Activated CD4-positive, CD25-positive, alpha-beta regulatory T cell treated with anti-CD3 and anti-CD28 coated beads, Interleukin-2, amount 50 U/mL, for 24 hours (primary cell): ENCODE data around the gene PPM1A.
A peak's percentile ranks its signal among the peaks of the same experiment; 100 is the strongest.

Experiments used
- ATAC-seq, 2 donors: fragments of 150-1000 bp; cut with Tn5 transposase; one replicate each; pipeline ENCODE4 v1.10.0; 2021; ENCODE audit warnings: mild to moderate bottlenecking in 1 of 2, moderate library complexity in 1 of 2

PPM1A gene

DNA sequence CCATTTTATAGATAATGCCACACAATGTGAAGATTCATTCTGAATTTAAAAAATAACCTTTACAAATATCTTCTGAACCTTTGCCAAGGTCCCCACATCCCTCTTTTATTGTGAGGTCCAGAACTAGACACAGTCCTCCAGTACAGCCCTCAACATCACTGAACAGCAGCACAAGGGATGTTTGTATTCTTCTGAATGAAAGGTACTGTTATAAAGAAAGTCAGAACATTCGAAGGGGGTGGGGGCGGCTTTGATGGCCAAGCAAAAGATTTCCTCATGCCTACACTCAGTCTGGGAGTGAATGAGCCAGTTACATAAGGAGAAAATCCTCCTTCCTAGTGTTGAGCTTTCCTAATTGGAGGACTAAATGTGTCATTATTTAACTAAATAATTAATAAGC is 77.3 kb downstream of the PPM1A start:
- no peak for ATAC-seq

DNA sequence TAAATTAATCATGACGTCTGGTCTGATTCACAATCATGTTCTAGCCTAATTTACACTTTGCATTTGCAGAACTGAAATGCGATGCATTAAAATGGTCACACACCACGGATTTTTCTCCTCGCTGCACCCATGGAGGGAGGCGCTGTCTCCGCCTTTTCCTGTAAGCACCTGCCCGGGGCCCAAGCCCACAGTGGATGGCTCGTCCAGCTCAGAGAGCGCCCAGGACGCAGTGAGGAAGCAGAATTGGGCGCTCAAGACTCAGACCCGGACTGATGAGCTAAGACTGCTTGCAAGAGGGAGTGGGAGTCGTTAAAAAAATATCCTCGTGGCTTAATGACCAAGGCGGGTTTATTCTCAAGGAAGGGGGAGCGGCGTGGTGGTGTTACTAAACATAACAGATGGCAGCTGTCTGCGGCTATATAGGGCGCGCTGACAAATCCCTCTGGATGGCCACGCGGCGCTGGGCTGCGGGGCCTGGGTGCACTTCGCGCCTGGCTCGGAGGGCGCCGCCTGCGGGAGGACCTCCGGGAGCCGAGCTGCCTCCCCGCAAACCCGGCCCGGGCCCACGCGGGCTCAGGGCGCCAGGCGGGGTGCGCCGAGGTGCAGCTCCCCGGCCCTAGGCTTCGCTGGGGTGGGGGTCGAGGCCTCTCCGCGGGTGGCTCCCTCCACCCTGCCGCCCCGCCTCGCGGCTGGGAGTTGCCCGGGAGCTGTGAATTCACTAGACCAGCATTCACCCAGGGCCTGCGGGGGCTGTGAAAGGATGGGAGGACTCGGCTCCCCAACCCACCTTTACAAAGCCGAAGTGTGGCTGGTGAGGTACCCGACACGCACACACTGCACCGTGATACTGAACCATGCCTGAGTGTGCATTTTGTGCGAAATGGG is 78.7 kb downstream of the PPM1A start:
- peak; percentile 9 to 17 for ATAC-seq

DNA sequence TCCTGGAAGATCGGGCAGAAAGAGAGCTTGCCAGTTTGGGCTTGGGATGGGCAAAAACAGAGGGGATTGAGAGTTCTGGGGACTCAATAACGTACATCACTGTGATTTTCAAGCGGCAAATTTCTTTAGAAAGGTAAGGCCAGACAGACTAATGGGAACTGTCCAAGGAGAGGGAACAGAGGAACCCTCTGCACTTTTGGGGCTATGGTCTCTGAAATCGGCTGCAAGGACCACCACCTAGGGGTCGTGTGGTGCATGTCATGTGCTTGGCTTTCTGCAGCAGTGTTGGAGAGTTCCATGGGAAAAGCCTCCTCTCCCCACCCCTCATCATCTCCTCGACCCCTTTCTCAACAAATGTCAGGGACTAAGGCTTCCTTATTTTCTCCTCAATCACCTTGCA is 79.6 kb downstream of the PPM1A start:
- ATAC-seq: no peak

DNA sequence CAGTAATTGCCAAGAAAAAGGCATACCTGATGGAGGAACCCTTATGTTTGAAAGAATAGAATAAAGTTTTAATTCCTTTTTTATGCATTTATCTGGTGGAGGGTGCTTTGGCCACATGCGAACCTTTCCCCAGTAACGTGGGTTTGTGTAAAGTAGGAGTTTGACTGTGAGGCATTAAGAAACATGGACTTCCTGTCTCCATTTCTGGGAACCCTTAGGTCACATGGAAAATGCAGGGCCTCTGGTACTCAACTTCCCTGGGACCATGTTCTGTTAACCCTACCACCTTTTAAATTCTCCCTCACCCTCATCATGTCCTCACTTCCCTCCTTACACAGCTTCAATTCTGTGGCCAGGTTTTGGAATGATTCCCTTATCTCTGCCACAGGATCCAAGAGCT is 80.3 kb downstream of the PPM1A start:
- no peak for ATAC-seq

DNA sequence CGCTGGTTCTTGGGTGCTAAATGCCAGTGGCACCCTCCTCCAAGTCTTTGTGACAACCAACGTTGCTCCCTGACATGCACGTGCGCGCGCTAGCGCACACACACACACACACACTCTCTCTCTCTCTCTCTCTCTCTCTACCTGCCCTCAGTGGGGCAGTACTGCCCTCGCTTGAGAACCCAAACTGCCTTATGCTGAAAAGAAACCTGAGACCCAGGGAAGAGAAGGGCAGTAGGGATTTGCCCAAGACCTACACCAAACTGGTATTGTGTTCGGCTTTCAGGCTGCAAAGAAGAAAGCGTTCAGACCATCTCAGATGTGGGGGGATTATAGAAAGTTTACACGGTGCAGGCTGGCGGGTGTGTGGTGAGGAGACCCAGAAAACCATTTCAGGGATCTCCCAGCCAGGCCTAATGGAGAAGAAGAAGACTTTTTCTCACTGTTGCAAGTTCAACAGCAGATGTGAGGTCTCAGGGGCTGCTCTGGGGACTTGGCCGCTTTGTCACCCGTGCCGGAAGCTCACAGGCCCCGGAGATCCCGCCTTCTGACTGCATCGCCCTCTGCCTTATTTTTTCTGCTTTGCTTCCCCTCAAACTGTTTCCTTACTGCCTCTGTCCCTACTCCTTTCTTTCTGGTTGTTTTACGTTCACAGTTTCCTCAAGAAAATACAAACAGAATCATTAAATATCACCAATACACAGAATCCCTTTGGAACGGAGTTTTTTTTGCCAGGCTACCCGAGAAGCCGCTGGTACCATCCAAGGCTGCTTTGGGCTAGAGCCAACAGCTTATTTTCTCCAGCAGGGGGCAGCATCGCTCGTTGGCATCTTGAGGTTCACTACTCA is 82.4 kb downstream of the PPM1A start:
- ATAC-seq: peak; percentile 82 to 84

DNA sequence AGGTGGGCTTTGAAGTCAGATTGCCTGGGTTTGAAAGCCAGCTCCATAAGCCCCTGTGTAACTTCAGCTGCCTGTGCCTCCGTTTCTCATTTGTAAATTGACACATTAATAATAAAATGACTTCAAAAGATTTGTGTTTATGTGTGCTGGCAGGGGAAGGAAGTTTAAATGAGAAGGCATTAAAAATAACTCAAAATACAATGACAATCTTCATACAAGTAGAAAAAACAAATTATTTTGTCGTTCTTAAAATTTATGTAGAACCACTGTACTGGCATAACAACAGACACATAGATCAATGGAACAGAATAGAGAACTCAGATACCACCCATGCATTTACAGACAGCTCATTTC is 83.0 kb downstream of the PPM1A start:
- ATAC-seq: no peak

DNA sequence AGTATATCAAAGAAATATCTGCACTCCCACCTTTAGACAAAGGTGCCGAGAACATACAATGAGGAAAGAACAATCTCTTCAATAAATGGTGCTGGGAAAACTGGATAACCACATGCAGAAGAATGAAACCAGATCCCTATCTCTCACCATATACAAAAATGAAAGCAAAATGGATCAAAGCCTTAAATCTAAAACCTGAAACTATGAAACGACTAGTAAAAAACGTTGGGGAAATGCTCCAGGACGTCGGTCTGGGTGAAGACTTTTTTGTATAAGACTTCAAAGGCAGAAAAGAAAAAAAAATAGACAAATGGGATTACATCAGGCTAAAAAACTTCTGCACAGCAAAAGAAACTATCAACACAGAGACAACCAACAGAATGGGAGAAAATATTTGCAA is 83.8 kb downstream of the PPM1A start:
- no peak for ATAC-seq

DNA sequence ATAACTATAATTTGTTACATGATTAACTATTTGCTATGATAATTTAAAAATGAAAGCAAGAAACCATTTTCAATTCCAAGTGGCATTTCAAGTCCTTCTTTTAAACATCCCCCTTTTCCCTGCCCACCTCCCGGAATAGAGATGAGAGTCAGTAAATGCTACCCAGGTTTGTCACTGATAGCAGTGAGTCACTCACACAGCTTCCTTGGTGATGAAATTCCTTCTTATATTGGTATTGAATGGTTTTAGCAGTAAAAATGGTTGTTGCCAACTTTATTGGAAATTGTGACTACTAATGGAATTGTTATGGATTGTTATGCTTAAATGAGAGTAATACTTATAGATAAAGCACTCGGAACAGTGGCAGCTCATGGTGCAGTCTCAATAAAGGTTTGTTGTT is 90.5 kb downstream of the PPM1A start:
- no peak for ATAC-seq

DNA sequence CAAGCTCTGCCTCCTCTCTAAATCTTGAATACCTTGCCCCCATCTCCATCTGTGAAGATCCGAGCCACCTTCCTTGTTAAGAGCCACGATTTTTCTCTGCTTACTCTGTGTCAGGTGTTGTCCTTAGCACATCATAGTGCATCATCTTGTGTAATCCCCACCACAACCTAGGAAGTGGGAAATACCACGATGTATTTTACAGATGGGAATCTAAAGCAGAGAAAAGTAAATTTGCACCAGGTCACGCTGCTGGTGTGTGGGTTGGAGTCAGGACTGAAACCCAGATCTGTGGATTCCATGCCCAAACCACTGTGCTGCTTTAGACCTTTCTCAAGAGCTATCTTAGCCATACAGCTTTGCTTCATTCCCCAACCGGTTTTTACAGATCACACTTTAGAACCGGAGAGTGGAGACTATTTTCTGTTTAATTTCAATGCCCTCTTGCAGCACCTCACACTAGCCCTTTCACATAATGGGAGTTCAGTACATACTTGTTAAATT is 94.6 kb downstream of the PPM1A start:
- no peak for ATAC-seq

DNA sequence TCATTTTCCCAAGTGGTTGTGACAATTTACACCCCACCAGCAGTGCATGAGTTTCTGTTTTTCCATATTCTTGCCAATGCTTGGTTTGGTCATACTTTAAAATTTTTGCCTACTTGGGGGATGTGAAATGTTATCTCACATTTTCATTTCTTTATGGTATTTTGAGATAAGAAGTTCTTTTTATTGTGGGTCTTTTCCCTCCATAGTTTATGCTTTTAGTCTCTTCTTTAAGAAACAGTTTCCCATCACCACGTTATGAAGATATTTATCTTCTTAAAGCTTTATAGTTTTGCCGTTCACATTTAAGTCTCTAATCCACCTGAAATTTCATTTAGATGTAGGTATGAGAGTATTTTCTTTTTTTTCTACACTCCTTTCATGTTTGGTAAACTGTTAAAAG is 95.7 kb downstream of the PPM1A start:
- no peak for ATAC-seq

DNA sequence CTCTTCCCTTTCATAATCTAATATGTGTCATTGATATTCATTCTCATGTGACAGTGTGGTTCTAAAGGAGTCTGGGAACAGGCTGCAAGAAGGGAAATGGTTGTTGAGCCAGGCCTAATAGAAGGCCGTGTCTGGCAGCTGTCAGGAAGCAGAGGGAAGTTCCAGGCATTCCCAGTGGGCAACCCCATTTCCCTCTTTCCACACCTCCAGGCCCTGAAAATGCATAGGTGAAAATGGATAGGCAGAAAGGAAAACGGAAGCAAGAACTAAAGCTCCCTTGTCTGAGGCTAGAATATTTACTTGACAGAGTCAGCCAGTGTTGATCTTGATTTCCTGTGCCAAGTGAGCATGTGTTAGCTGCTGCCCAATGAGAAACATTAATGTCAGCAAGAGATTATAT is 97.7 kb downstream of the PPM1A start:
- ATAC-seq: no peak

DNA sequence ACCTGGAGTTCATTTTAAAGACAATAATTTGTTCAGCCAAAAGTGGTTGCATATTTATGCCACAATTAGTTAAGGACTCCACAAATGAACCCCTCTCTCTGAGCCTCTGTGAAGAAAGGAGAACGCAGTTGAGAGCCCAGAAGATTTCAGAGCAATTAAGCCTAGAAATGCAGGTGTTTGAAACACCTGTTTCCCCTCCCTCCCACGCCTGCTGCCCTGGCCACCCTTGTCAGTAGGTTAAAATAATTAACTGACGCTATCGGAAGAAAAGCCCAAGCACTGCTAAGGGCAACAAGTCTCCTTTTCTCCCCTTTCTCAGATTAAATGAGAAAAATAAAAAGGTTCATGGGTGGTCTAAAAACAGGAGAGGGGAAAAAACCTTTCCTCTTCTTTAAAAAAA is 99.2 kb downstream of the PPM1A start:
- no peak for ATAC-seq
